Measurements from ENCODE around the gene MIPOL1.

MIPOL1 gene

GRCh38 chr14:37598747-37599506 is 401.2 kb downstream of the MIPOL1 start:
- Histone ChIP-seq H3K36me3 (ENCODE audit: low read length) (no peaks in the 10 kb centered on the region), H3K9ac (ENCODE audit: low read length) (no peak overlapping the region), H4K20me1 (ENCODE audit: low read depth, low read length) (no peaks in the 10 kb centered on the region), H3K4me3 (ENCODE audit: insufficient read depth, low read length, poor library complexity, severe bottlenecking) (no peak overlapping the region), H2AFZ (ENCODE audit: low read depth, low read length, severe bottlenecking) (no peak overlapping the region), H3F3A (ENCODE audit: insufficient read depth) (no peaks in the 10 kb centered on the region), H3K79me2 (ENCODE audit: insufficient read depth, low read length) (no peaks in the 10 kb centered on the region), H3K9me2 (replicated peaks; ENCODE audit: insufficient read depth, low read length) (no peaks in the 10 kb centered on the region), H3K4me2 (ENCODE audit: low read depth, low read length, poor library complexity, severe bottlenecking) (no peak overlapping the region), H3K9me3 (ENCODE audit: insufficient read depth, low read length) (no peaks in the 10 kb centered on the region), H3K27me3 (ENCODE audit: low read length) (no peaks in the 10 kb centered on the region), H3K27ac (ENCODE audit: low read depth, low read length) (no peak overlapping the region)
- no peak for TF ChIP-seq CTCF (IDR thresholded peaks at IDR 0.05; ENCODE audit: insufficient read depth, low read length, poor library complexity, severe bottlenecking)
- TF ChIP-seq EZH2phosphoT487 (conservative IDR thresholded peaks at IDR 0.05; ENCODE audit: low read length): no peak

DNA sequence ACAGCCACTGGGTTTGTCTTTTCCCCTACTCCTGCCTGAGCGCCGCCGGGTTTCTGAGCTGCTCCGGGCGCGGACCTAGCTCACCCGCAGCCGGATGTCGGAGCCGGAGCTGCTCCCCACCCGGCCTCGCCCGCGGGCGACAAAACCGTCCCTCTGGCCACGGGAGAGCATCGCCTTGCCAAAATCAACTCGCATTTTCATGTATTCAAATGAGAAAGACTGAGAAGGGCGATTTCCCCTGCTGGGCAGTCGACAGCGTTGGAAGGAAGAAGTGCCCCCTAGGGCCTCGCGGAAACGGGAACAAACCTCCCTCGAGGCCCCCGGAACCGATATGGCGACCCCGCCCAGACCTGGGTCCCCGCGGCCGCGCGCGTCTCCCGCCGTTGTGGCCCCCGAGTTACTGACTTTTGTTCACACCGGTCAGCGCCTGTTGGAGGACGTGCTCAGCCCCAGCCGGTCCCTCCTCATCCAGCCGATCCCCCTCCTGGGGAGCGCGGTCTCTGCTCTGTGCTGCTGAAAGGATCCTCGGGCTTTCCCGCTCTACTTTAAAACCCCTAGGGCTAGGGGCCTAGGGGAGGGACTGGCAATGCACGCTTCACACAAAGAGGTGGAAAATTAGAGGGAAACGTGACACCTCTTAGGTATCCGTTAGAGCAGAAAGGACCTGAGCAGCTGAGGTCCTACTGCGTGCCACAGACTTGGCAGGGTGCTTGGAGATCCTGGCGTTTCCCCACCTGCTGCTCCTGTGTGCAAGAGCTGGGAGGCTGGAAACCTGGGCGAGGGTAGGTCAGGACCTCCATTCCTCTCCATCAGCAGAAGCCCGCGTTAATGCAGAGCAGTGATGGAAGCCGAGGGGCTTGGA is 402.0 kb downstream of the MIPOL1 start:
- H3F3A ChIP-seq (ENCODE audit: insufficient read depth): no peaks in the 10 kb centered on the region
- H3K27me3 ChIP-seq (ENCODE audit: low read length): no peaks in the 10 kb centered on the region
- H3K9me2 ChIP-seq (replicated peaks; ENCODE audit: insufficient read depth, low read length): no peaks in the 10 kb centered on the region
- no peak overlapping the region for H3K4me2 ChIP-seq (ENCODE audit: low read depth, low read length, poor library complexity, severe bottlenecking)
- H3K4me3 ChIP-seq (ENCODE audit: insufficient read depth, low read length, poor library complexity, severe bottlenecking): no peak overlapping the region
- TF ChIP-seq EZH2phosphoT487 (conservative IDR thresholded peaks at IDR 0.05; ENCODE audit: low read length) (no peak), CTCF (IDR thresholded peaks at IDR 0.05; ENCODE audit: insufficient read depth, low read length, poor library complexity, severe bottlenecking) (no peak)
- H2AFZ ChIP-seq (ENCODE audit: low read depth, low read length, severe bottlenecking): no peak overlapping the region
- no peak overlapping the region for H3K27ac ChIP-seq (ENCODE audit: low read depth, low read length)
- no peaks in the 10 kb centered on the region for H3K9me3 ChIP-seq (ENCODE audit: insufficient read depth, low read length)
- H4K20me1 ChIP-seq (ENCODE audit: low read depth, low read length): no peaks in the 10 kb centered on the region
- no peak overlapping the region for H3K9ac ChIP-seq (ENCODE audit: low read length)
- H3K36me3 ChIP-seq (ENCODE audit: low read length): no peaks in the 10 kb centered on the region
- H3K79me2 ChIP-seq (ENCODE audit: insufficient read depth, low read length): no peaks in the 10 kb centered on the region

DNA sequence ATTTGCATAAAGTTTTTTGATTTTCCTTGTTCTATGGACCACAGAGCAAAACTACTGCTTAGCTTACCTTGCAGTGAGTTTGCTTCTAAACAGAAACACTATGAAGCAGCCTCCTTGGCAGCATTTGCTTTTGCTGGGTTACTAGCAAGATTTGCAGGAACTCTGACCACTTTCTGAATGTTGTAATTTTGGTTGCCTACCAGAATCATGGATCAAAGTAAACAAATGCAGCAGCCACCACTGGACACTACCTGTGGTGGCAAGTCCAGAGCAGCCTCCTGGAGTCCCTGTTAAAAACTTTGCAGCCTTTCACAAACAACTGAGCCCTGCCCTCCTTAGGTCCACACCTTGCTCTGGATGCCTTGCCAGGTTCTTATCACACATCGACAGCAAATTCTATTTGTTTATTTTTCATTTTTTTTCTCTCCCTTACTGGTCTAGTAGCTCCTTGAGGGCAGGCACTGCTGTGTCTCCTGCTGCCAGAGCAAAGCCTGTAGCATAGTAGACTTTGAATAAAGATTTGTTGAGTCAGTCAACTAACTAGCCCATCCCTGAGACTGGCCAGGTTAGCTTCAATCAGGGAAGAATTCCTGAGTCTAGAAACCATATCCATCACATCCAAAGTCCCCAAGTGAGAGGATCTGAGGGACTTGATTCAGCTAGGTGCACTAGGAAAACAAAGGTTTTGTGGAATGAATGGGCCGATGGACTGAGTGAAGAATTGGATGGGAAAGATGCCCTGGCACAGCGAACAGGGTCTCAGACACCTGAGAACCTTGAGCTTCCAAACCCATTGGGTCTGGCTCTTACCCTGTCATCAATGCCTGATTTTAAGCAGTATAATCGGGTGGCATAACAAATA is 403.4 kb downstream of the MIPOL1 start:
- Histone ChIP-seq H3K4me2 (ENCODE audit: low read depth, low read length, poor library complexity, severe bottlenecking) (no peak overlapping the region), H3K9me3 (ENCODE audit: insufficient read depth, low read length) (no peaks in the 10 kb centered on the region), H3K27me3 (ENCODE audit: low read length) (no peaks in the 10 kb centered on the region), H3K36me3 (ENCODE audit: low read length) (no peaks in the 10 kb centered on the region), H2AFZ (ENCODE audit: low read depth, low read length, severe bottlenecking) (no peak overlapping the region), H3K9ac (ENCODE audit: low read length) (no peak overlapping the region), H3K4me3 (ENCODE audit: insufficient read depth, low read length, poor library complexity, severe bottlenecking) (no peak overlapping the region), H4K20me1 (ENCODE audit: low read depth, low read length) (no peaks in the 10 kb centered on the region), H3K79me2 (ENCODE audit: insufficient read depth, low read length) (no peaks in the 10 kb centered on the region), H3K9me2 (replicated peaks; ENCODE audit: insufficient read depth, low read length) (no peaks in the 10 kb centered on the region), H3F3A (ENCODE audit: insufficient read depth) (no peaks in the 10 kb centered on the region), H3K27ac (ENCODE audit: low read depth, low read length) (no peak overlapping the region)
- TF ChIP-seq EZH2phosphoT487 (conservative IDR thresholded peaks at IDR 0.05; ENCODE audit: low read length) (no peak), CTCF (IDR thresholded peaks at IDR 0.05; ENCODE audit: insufficient read depth, low read length, poor library complexity, severe bottlenecking) (no peak)

Measured in SU-DHL-6 (cell line).